Esophagus squamous epithelium (tissue), 4 donors: ENCODE data around the gene PREX1.

Experiments
- POLR2A ChIP-seq, 4 donors: fragments of 450-650 bp; IDR thresholded peaks; one replicate each; pipeline ENCODE4 v1.6.1; 2017; ENCODE audit warnings: antibody characterized with exemption in 4 of 4, mild to moderate bottlenecking in 4 of 4, moderate library complexity in 3 of 4
- TF ChIP-seq, protein P1 (sequence below), 6 experiments: fragments of 450-650 bp in 4 of 6; fragments of 200-600 bp in 2 of 6; sonication (generic) in 2 of 6; IDR thresholded peaks; one replicate each; pipeline ENCODE4 v1.5.1; 2016 to 2019; ENCODE audit warnings: antibody characterized with exemption in 6 of 6, mild to moderate bottlenecking in 4 of 6, moderate library complexity in 4 of 6

DNA sequence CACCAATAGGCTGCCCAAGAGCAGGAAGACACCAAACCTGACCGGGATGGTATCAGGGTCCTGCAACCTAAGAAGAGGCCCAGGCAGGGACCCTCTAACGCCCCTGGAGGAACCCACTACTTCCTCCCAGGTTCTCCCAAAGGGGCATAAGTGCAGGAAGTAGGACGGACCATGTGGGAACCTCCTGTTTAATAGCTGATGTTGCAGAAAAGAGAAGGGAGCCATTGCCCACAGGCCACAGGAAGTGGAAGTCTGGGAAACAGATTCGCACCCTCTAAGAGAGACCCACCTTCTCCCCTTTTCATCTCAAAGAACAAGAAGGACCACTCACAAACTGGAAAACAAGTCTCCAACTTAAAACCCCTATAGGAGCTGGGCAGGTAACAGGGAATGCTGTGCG lies 18.1 kb downstream of the PREX1 start:
- TF ChIP-seq, protein P1, sequence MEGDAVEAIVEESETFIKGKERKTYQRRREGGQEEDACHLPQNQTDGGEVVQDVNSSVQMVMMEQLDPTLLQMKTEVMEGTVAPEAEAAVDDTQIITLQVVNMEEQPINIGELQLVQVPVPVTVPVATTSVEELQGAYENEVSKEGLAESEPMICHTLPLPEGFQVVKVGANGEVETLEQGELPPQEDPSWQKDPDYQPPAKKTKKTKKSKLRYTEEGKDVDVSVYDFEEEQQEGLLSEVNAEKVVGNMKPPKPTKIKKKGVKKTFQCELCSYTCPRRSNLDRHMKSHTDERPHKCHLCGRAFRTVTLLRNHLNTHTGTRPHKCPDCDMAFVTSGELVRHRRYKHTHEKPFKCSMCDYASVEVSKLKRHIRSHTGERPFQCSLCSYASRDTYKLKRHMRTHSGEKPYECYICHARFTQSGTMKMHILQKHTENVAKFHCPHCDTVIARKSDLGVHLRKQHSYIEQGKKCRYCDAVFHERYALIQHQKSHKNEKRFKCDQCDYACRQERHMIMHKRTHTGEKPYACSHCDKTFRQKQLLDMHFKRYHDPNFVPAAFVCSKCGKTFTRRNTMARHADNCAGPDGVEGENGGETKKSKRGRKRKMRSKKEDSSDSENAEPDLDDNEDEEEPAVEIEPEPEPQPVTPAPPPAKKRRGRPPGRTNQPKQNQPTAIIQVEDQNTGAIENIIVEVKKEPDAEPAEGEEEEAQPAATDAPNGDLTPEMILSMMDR (IDR thresholded peaks at IDR 0.05), result no peak
- no peak for TF ChIP-seq POLR2A (IDR thresholded peaks at IDR 0.05)
